Neutrophil (primary cell): ENCODE data around the gene VIT.

ENCODE experiments used
- H3K27ac ChIP-seq: fragments of 200-600 bp; sonication (generic); 2 replicates; pipeline ENCODE4 v1.5.1; 2016; ENCODE audit warnings: mild to moderate bottlenecking, moderate library complexity
- H3K27me3 ChIP-seq: fragments of 200-600 bp; sonication (generic); 2 replicates; pipeline ENCODE4 v1.6.0; 2016; ENCODE audit warnings: mild to moderate bottlenecking
- H3K36me3 ChIP-seq: fragments of 200-600 bp; sonication (generic); 2 replicates; pipeline ENCODE4 v1.5.1; 2017
- H3K4me1 ChIP-seq, 2 experiments: fragments of 200-600 bp in 1 of 2; sonication (generic) in 1 of 2; 1 replicate in 1 of 2; 2 replicates in 1 of 2; pipeline versions ENCODE4 v1.5.1 to v1.6.1; 2013 to 2016; ENCODE audit warnings: low read depth in 1 of 2, low read length in 1 of 2, mild to moderate bottlenecking in 1 of 2, moderate library complexity in 1 of 2; ENCODE audit not compliant: control insufficient read depth in 1 of 2, insufficient read depth in 1 of 2
- H3K4me3 ChIP-seq, 2 experiments: fragments of 200-600 bp in 1 of 2; sonication (generic) in 1 of 2; 1 replicate in 1 of 2; 2 replicates in 1 of 2; pipeline ENCODE4 v1.5.1; 2013 to 2016; ENCODE audit warnings: low read depth in 1 of 2, low read length in 1 of 2, mild to moderate bottlenecking in 1 of 2, moderate library complexity in 1 of 2
- H3K9me3 ChIP-seq: fragments of 200-600 bp; sonication (generic); 2 replicates; pipeline ENCODE4 v1.5.1; 2016
- CTCF ChIP-seq: fragments of 200-600 bp; sonication (generic); IDR thresholded peaks from 2 replicates; pipeline ENCODE4 v1.5.1; 2016; ENCODE audit warnings: antibody characterized with exemption

Gene VIT

GRCh38 chr2:36783246-36783645 is 86.7 kb downstream of the VIT start:
- Histone ChIP-seq H3K36me3 (no peaks in the 10 kb centered on the region), H3K9me3 (no peaks in the 10 kb centered on the region), H3K4me3 (no peak overlapping the region), H3K4me1 (no peaks in the 10 kb centered on the region), H3K27ac (no peak overlapping the region), H3K27me3 (no peaks in the 10 kb centered on the region)
- no peak for TF ChIP-seq CTCF

- peak; percentile 85 for TF ChIP-seq CTCF
- peaks cover 3% of the 10 kb centered on the region for H3K27me3 ChIP-seq
Measured at GRCh38 chr2:36785179-36785795, 88.8 kb downstream of the VIT start.

GRCh38 chr2:36789181-36789804 is 92.8 kb downstream of the VIT start:
- Histone ChIP-seq H3K36me3 (no peaks in the 10 kb centered on the region), H3K4me1 (no peaks in the 10 kb centered on the region), H3K27me3 (peaks cover 3% of the 10 kb centered on the region), H3K27ac (no peak overlapping the region), H3K9me3 (no peaks in the 10 kb centered on the region), H3K4me3 (no peak overlapping the region)
- no peak for TF ChIP-seq CTCF

More at GRCh38 chr2:36785179-36785795, 88.8 kb downstream of the VIT start:
- Histone ChIP-seq H3K36me3 (no peaks in the 10 kb centered on the region), H3K9me3 (no peaks in the 10 kb centered on the region), H3K4me1 (no peaks in the 10 kb centered on the region), H3K4me3 (no peak overlapping the region), H3K27ac (no peak overlapping the region)

DNA sequence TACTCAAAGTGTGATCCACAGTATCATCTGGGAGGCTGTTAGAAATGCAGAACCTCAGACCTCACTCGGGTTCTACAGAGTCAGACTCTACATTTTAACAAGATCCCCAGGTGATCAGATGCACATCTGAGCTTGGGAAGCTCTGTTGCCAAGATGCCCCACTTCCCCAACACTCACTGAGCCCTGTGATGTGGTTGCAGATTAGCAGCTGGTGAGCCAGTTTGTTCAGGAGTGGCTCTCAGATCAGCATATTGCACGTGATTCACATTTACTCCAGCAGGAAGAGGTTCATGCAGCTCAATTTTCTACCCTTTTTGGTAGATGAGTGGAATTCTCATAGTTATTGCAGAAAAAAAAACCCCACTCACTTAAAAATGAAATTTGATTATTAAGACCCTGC is 96.4 kb downstream of the VIT start:
- Histone ChIP-seq H3K27ac (no peak overlapping the region), H3K4me3 (no peak overlapping the region), H3K27me3 (peaks cover 3% of the 10 kb centered on the region), H3K36me3 (no peaks in the 10 kb centered on the region), H3K4me1 (no peaks in the 10 kb centered on the region), H3K9me3 (no peaks in the 10 kb centered on the region)
- TF ChIP-seq CTCF = no peak

DNA sequence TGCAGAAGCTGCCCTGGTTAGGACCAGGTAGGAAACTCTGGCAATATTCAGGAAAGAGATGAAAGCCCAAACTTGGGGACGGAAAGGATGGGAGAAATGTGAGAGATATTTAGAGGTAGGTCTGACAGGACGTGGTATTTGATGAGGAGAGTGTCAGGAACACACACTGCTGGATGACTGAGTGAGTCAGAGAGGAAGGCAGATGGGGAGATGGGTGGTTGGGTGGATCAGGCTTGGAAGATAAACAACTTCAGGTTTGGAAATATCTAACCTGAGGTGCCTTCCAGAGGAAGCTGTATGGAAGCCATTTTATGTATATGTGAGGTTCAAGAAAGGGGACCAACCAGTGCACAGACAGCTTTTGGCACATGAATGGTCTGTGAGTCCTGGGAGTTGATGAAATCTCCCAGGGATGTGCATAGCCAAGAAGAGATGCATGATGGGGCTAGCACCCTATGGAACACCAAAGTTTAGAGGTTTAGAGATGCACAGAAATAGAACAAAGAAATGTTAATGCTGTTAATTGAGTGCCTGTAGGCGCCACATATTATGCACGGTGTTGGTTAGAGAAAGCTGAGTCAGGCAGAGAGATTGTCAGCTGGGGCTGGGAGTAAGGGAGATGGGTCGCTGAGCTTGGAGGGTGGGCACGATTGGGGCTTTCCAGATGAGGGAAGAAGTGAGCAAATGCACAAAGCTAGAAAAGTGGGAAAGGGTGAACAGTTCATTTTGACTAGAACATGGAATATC is 101.0 kb downstream of the VIT start:
- Histone ChIP-seq H3K4me1 (no peaks in the 10 kb centered on the region), H3K9me3 (no peaks in the 10 kb centered on the region), H3K27me3 (no peaks in the 10 kb centered on the region), H3K36me3 (no peaks in the 10 kb centered on the region), H3K4me3 (no peak overlapping the region), H3K27ac (no peak overlapping the region)
- TF ChIP-seq CTCF = no peak
